ENCODE results near the gene NOC3L. TPM values are rescaled to one million over a fixed set of nuclear protein-coding genes. Genes with fewer than 3 reads are reported as not detected.

NOC3L gene
- total and polyA plus RNA-seq, 2 donors from 2014 or later, result 6.0 to 17.7 TPM

GRCh38 chr10:94315975-94316464, 46.7 kb downstream of the NOC3L start:
- Histone ChIP-seq H3K36me3 (ENCODE audit: control insufficient read depth in 2 of 3, insufficient read depth in 3 of 3, low read length in 3 of 3) (no peaks in the 10 kb centered on the region), H3K9ac (ENCODE audit: low read length in 3 of 3) (no peak overlapping the region), H3K4me1 (ENCODE audit: control insufficient read depth in 2 of 3, insufficient read depth in 2 of 3, low read depth in 1 of 3, low read length in 3 of 3) (peaks cover 0 to 2% (median 0%) of the 10 kb centered on the region in 3 donors), H3K9me3 (ENCODE audit: control insufficient read depth in 2 of 3, insufficient read depth in 1 of 3, low read length in 3 of 3) (no peaks in the 10 kb centered on the region), H3K27me3 (ENCODE audit: control insufficient read depth, insufficient read depth, low read length) (no peaks in the 10 kb centered on the region), H3K27ac (ENCODE audit: low read depth in 2 of 2, low read length in 2 of 2) (no peak overlapping the region), H3K4me3 (ENCODE audit: low read length in 3 of 3) (no peak overlapping the region)
- no peak for TF ChIP-seq CTCF (IDR thresholded peaks at IDR 0.05; ENCODE audit: borderline replicate concordance, extremely low read depth, insufficient read depth)
- peak in 2 of 5 donors; percentile 16 to 69 for DNase-seq
- intact Hi-C loops (cut with DNase I), result no loop called here
- no peak for FAIRE-seq

- DNase-seq (peak in 2 of 5 donors; percentile 3 to 20), FAIRE-seq (no peak)
- intact Hi-C loops (cut with DNase I), result no loop called here
- H3K36me3 ChIP-seq (ENCODE audit: control insufficient read depth in 2 of 3, insufficient read depth in 3 of 3, low read length in 3 of 3), result no peaks in the 10 kb centered on the region
- no peak overlapping the region for H3K9ac ChIP-seq (ENCODE audit: low read length in 3 of 3)
- H3K27ac ChIP-seq (ENCODE audit: low read depth in 2 of 2, low read length in 2 of 2), result no peak overlapping the region
- H3K4me1 ChIP-seq (ENCODE audit: control insufficient read depth in 2 of 3, insufficient read depth in 2 of 3, low read depth in 1 of 3, low read length in 3 of 3), result peaks cover 0 to 2% (median 0%) of the 10 kb centered on the region in 3 donors
- H3K4me3 ChIP-seq (ENCODE audit: low read length in 3 of 3), result no peak overlapping the region
- no peaks in the 10 kb centered on the region for H3K9me3 ChIP-seq (ENCODE audit: control insufficient read depth in 2 of 3, insufficient read depth in 1 of 3, low read length in 3 of 3)
- TF ChIP-seq CTCF (IDR thresholded peaks at IDR 0.05; ENCODE audit: borderline replicate concordance, extremely low read depth, insufficient read depth), result no peak
- H3K27me3 ChIP-seq (ENCODE audit: control insufficient read depth, insufficient read depth, low read length), result no peaks in the 10 kb centered on the region
Observed at GRCh38 chr10:94315024-94315451, 47.7 kb downstream of the NOC3L start.

- Histone ChIP-seq H3K4me1 (ENCODE audit: control insufficient read depth in 2 of 3, insufficient read depth in 2 of 3, low read depth in 1 of 3, low read length in 3 of 3) (peaks cover 0 to 2% (median 0%) of the 10 kb centered on the region in 3 donors), H3K4me3 (ENCODE audit: low read length in 3 of 3) (no peak overlapping the region), H3K9ac (ENCODE audit: low read length in 3 of 3) (no peak overlapping the region), H3K36me3 (ENCODE audit: control insufficient read depth in 2 of 3, insufficient read depth in 3 of 3, low read length in 3 of 3) (no peaks in the 10 kb centered on the region), H3K27me3 (ENCODE audit: control insufficient read depth, insufficient read depth, low read length) (no peaks in the 10 kb centered on the region), H3K9me3 (ENCODE audit: control insufficient read depth in 2 of 3, insufficient read depth in 1 of 3, low read length in 3 of 3) (no peaks in the 10 kb centered on the region), H3K27ac (ENCODE audit: low read depth in 2 of 2, low read length in 2 of 2) (no peak overlapping the region)
- DNase-seq (no peak), FAIRE-seq (no peak)
- intact Hi-C loops (cut with DNase I), result no loop called here
- TF ChIP-seq CTCF (IDR thresholded peaks at IDR 0.05; ENCODE audit: borderline replicate concordance, extremely low read depth, insufficient read depth), result no peak
Observed at GRCh38 chr10:94310369-94310768, 52.4 kb downstream of the NOC3L start.

- Histone ChIP-seq H3K4me1 (ENCODE audit: control insufficient read depth in 2 of 3, insufficient read depth in 2 of 3, low read depth in 1 of 3, low read length in 3 of 3) (no peaks in the 10 kb centered on the region), H3K9me3 (ENCODE audit: control insufficient read depth in 2 of 3, insufficient read depth in 1 of 3, low read length in 3 of 3) (no peaks in the 10 kb centered on the region), H3K36me3 (ENCODE audit: control insufficient read depth in 2 of 3, insufficient read depth in 3 of 3, low read length in 3 of 3) (no peaks in the 10 kb centered on the region), H3K27ac (ENCODE audit: low read depth in 2 of 2, low read length in 2 of 2) (no peak overlapping the region), H3K9ac (ENCODE audit: low read length in 3 of 3) (no peak overlapping the region), H3K4me3 (ENCODE audit: low read length in 3 of 3) (no peak overlapping the region), H3K27me3 (ENCODE audit: control insufficient read depth, insufficient read depth, low read length) (no peaks in the 10 kb centered on the region)
- intact Hi-C loops (cut with DNase I), result no loop called here
- DNase-seq, result peak in 2 of 5 donors; percentile 26 to 52
- no peak for FAIRE-seq
- TF ChIP-seq CTCF (IDR thresholded peaks at IDR 0.05; ENCODE audit: borderline replicate concordance, extremely low read depth, insufficient read depth), result no peak
Observed at GRCh38 chr10:94308866-94309265, 53.9 kb downstream of the NOC3L start.
